Amniotic epithelial cell (primary cell): ENCODE measurements around the gene ELOVL3.
A peak's percentile ranks its signal among the peaks of the same experiment; 100 is the strongest.

ENCODE experiments used
- DNase-seq: peaks from one replicate; pipeline ENCODE4 v3.0.0-alpha.2; 2010; ENCODE audit warnings: low read depth

Gene ELOVL3

GRCh38 chr10:102255404-102255803 lies 29.3 kb downstream of the ELOVL3 start:
- DNase-seq, result no peak

GRCh38 chr10:102261196-102261595 lies 35.1 kb downstream of the ELOVL3 start:
- DNase-seq, result no peak

GRCh38 chr10:102261842-102262241 lies 35.7 kb downstream of the ELOVL3 start:
- no peak for DNase-seq

- DNase-seq, result no peak
Measured at GRCh38 chr10:102262744-102263370, 36.8 kb downstream of the ELOVL3 start.

GRCh38 chr10:102264371-102264770 lies 38.3 kb downstream of the ELOVL3 start:
- no peak for DNase-seq

- no peak for DNase-seq
Measured at GRCh38 chr10:102266670-102267069, 40.6 kb downstream of the ELOVL3 start.

- DNase-seq, result peak; percentile 52
Measured at GRCh38 chr10:102267748-102268147, 41.6 kb downstream of the ELOVL3 start.

- DNase-seq, result no peak
Measured at GRCh38 chr10:102268375-102268888, 42.3 kb downstream of the ELOVL3 start.

- no peak for DNase-seq
Measured at GRCh38 chr10:102269017-102269416, 42.9 kb downstream of the ELOVL3 start.

GRCh38 chr10:102274062-102274461 lies 48.0 kb downstream of the ELOVL3 start:
- no peak for DNase-seq

- no peak for DNase-seq
Measured at GRCh38 chr10:102275343-102275742, 49.2 kb downstream of the ELOVL3 start.

GRCh38 chr10:102279104-102279503 lies 53.0 kb downstream of the ELOVL3 start:
- DNase-seq, result no peak
